GM19239 (cell line): Measurements from ENCODE around the gene RGS21.
"Not testable (repeated sequence)": the region's sequence is repeated elsewhere in the genome, so short reads cannot be mapped to it uniquely, and the experiment has no call there.

Source experiments
- DNase-seq: peaks from one replicate; pipeline ENCODE4 v3.0.0; 2011; ENCODE audit warnings: low spot score; ENCODE audit not compliant: insufficient read length
- FAIRE-seq: peaks from 2 replicates; lab custom pipeline; 2011; peaks lifted over from hg19 to GRCh38; lab: Jason Lieb, UNC

Gene RGS21, protein sequence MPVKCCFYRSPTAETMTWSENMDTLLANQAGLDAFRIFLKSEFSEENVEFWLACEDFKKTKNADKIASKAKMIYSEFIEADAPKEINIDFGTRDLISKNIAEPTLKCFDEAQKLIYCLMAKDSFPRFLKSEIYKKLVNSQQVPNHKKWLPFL

DNA sequence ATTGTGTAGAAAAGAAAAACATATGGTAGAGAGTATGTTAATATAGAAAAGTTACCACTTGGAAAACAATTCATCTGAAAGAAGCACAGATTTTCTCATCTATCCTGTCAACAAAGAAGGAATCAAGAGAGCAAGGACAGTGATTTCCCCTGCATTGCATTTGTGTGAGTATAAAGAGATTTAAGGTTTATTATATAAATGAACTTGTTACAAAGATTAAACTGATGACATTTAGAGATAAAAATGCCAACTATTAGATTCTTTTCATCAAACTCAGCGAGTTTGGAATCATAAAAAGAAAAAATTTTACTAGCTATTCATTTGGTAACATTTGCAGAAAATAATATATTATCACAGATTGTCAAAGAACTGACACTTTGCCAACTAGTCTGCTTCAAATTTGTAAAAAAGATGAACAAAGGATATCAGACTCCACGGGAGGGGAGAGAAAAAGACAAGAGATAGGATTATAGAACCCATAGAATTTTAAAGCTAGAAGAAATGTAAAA, at the start of gene RGS21:
RGS21 (plus strand) TSS at position 51 of the 509 bp plus-strand sequence. CDS start 26,045 bp downstream, outside the sequence.
- FAIRE-seq (no peak), DNase-seq (no peak)

DNA sequence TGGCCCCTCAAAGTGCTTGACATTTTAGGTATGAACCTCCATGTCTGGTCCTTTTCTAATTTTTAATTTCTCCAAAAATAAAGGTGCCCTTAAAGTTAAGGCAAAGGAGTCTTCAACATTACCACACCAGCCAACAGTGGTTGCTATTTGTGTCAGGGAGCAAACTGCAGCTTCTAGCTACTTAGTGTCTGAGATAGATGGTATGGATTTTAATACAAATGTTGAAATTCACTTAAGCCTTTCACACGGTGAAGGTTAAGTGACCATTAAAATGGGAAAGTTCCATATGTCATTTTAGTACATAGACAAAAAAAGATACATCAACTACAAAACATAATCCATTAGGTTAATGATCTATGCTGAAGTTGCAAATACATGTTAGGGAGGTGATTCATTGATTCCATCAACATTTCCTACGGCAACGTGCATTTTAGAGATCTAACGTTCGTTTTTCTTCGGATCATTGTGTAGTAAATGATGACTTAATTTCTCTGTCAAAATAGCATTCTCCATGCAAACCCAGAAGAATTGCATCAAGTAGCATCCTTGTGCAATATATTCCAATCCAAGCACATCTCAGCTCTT, 48.2 kb upstream of the RGS21 start:
- FAIRE-seq = no peak
- no peak for DNase-seq

DNA sequence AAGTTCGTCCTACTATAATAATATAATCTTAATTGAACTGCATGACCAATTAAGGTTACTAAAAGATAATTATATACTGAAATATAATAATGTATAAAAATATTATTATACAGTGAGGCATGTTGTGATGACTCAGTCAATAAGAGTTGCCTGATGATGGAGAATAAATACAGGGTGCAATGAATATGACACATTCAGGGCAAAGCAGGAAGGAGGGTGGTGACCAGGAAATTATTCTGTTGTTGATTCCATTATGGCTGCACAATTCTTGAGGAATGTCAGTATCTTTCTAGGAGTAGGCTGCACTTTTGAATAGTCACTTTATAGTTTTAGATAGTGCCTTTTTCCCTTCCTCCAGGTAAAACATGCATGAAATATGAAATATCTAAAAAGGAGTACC, 46.4 kb upstream of the RGS21 start:
- DNase-seq = no peak
- no peak for FAIRE-seq

DNA sequence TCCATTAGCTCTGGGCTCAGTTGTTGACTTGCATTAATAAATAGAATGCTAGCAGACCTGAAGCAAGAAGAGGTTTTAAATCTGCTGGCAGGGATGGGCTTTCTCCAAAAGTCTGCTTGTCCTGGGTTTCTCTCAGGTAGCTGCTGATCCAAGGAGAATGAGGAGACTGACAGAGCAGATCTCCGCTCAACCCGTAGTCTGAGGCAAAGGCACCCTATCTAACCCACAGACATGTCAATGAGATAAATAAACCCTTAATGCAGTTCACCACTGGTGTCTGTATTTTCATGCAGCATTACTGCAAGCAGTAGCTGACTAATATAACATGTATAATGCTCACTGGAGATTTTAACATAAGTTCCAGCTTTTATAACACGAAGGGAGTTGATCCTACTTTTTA, 44.1 kb upstream of the RGS21 start:
- DNase-seq = no peak
- FAIRE-seq = no peak

DNA sequence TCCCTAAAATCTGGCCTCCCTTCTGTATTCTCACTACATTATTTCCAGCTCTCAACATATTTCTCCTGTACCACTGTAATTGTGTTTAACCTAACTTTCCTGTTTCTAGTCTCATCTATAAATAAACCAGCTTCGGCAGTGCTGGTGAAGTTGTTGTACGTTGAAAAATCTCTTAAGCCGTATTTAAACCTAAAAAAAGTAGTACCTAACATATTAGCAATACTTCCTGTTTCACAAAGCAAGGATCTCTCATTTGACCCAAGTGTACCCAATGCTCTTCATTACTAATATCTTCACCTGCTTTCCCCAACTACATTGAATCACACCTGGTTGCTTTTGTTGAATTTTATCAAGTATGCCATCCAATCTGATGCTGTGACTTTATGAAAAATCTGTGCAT, 42.2 kb upstream of the RGS21 start:
- DNase-seq = no peak
- no peak for FAIRE-seq

GRCh38 chr1:192277635-192278034, 39.2 kb upstream of the RGS21 start:
- FAIRE-seq (no peak), DNase-seq (no peak)

GRCh38 chr1:192284927-192285326, 31.9 kb upstream of the RGS21 start:
- DNase-seq = no peak
- FAIRE-seq = no peak

DNA sequence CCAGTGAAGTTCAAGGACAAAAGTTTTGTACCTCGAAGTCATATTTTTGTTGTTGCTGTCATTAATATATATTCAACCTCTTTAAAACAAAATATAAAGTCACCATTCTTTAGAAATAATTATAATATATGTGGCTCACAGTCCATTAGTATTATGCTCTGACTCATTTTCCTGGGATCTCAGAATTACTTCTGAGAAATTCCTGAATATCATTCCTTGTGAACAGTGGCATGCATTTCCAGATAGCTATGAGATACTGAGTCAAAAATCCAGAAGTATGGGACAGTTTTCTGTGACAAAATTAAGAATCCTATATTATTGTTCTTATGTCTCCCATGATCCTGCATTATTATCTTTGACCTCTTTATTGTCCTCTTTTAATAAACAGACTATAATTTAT, 13.8 kb upstream of the RGS21 start:
- no peak for FAIRE-seq

DNA sequence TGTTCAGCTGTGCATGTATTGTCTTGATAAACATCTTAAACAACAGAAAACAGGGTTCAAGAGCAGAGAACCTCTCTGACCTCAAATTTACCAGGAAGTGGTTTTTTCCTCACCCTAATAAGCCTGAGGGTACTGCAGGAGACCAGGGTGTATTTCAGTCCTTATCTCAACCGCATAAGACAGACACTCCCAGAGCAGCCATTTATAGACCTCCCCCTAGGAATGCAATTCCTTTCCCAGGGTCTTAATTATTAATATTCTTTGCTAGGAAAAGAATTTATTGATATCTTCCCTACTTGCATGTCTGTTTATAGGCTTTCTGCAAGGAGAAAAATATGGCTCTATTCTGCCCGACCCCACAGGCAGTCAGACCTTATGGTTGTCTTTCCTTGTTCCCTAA, 8.5 kb upstream of the RGS21 start:
- not testable (repeated sequence) for DNase-seq, FAIRE-seq

More for the DNA sequence above, 13.8 kb upstream of the RGS21 start:
- no peak for DNase-seq

- no peak for FAIRE-seq
Measured at GRCh38 chr1:192311281-192311680, 5.5 kb upstream of the RGS21 start.

DNA sequence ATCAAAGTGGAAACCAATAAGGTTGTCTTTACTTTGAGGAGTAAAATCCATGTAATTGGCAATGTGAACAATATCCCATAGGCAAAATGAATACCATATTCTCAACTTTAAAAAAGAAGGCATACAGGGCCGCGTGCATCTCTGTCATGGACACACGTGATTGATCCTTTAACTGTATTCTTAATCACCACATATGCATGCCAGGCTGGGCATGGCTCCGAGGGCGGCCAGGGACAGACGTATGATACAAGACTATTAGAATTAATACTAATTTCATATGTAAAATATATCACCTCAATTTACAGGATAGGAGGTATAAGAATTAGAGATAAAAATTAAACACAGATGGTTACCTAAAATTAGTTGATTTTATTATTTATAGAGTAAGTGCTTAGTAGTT, 11.2 kb downstream of the RGS21 start:
- no peak for FAIRE-seq
- DNase-seq = no peak

More at GRCh38 chr1:192311281-192311680, 5.5 kb upstream of the RGS21 start:
- no peak for DNase-seq

GRCh38 chr1:192342842-192343241, 26.1 kb downstream of the RGS21 start:
- DNase-seq (no peak), FAIRE-seq (no peak)

DNA sequence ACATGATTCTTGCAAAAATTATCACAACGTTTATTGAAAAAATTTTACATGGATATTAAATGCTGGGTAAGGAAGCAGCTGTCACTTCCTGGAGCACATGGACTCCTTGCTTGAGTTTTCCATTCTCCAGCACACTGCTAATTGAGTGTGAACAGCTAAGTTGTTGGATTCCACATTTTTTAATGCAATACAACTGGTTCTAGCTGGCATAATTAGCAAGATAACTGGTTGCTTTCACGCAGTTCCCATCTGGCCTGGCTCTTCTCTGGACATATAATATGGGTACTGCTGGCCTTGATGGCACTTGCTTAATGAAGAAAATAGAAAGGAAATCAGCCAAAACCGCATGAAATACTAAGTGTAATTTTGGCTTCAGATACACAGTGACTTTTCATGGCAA, 26.6 kb downstream of the RGS21 start:
- no peak for DNase-seq
- peak; percentile 33 for FAIRE-seq

DNA sequence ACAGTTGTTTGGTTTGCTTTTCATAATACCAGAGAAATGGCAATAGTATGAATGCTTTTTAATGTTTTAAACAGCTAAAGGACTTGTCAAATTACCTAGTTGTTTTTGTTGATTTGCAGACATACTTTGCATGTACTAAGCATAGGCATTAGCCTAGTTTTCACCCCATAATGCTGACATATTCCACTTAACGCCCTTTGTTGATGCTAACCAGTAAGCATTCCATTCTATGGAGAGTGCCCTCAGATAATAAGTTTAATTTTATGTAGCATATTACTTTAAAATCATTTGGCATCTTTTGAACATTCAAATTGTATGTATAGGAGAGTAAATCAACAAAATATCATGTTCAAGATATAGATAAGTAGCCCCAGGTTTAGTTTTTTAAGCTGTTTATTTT, 32.5 kb downstream of the RGS21 start:
- DNase-seq = no peak
- no peak for FAIRE-seq

DNA sequence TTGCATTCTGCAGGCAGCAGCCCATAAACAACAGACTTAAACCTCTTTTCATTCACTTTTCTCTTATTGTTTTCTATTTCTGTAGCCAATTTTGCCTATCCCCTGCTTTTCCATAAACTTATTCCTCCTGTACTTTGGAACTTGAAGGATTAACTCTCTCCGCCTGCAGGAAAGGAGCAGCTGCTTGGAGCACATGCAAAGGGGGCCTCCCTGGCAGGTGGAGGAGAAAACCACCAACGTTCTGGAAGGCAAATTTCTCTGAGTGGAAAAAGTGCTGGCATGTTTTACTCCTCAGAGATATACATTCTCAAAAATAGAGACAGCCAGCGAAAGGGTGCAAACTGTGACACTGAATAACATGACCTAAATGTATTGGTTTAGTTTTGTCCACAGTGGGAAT, 33.6 kb downstream of the RGS21 start:
- DNase-seq (no peak), FAIRE-seq (no peak)

GRCh38 chr1:192351550-192351949, 34.8 kb downstream of the RGS21 start:
- FAIRE-seq = no peak

GRCh38 chr1:192357924-192358323, 41.1 kb downstream of the RGS21 start:
- no peak for DNase-seq

More at GRCh38 chr1:192351550-192351949, 34.8 kb downstream of the RGS21 start:
- no peak for DNase-seq

GRCh38 chr1:192358402-192358801, 41.6 kb downstream of the RGS21 start:
- DNase-seq = no peak
- FAIRE-seq = no peak

More at GRCh38 chr1:192357924-192358323, 41.1 kb downstream of the RGS21 start:
- FAIRE-seq = no peak

GRCh38 chr1:192358822-192359221, 42.0 kb downstream of the RGS21 start:
- DNase-seq (no peak), FAIRE-seq (no peak)

GRCh38 chr1:192363177-192363576, 46.4 kb downstream of the RGS21 start:
- DNase-seq = no peak
- FAIRE-seq = no peak

DNA sequence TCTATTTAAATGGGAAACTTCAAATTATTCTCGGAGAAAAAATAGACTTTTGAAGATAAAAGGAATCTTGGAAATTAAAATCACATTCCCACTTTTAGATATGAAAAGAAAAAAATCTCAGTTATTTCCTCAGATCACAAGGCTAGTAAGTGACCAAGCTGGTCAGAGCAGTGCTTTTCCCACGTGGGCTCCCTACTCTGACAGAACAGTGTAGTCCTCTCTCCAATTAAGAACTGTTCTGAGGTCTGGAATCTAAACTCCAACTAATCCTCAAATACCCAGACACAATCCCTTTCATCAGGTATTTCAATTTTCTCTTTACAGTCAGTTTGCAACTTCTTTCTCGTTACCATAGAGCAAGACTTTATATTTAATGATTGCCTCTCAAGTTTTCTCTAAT, 50.6 kb downstream of the RGS21 start:
- FAIRE-seq = no peak
- DNase-seq = no peak

DNA sequence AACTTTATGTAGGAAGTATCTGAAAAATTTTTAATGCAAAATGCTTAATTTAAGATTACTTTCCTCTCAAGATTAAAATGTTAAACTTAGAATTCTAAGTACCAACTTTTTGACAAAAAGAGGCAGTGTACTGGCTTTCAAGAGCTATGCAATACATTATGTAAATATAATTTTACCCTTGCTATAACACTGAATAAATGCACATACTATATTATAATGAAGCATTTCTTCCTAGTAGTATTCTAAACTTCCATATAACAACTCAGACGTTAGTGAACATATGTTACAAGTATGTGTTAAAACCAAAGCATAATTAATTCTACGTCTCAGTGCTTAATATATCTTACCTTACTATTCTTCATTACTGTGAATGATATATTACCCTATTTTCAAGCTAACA, 58.5 kb downstream of the RGS21 start:
- DNase-seq (no peak), FAIRE-seq (no peak)
